Measurements from ENCODE around the gene KRT12.

GRCh38 chr17:40857535-40857934 lies 9.5 kb downstream of the KRT12 start:
- TF ChIP-seq POLR2A (IDR thresholded peaks at IDR 0.05; ENCODE audit: low read depth, low read length) (no peak), TAF1 (IDR thresholded peaks at IDR 0.05; ENCODE audit: low read depth, low read length) (no peak), POLR2AphosphoS5 (IDR thresholded peaks at IDR 0.05; ENCODE audit: low read depth, low read length) (no peak)

Data from GM12891 (cell line).